Stimulated activated CD8-positive, alpha-beta memory T cell treated with anti-CD3 and anti-CD28 coated beads, Interleukin-15, amount 100 ng/mL, for 24 hours (primary cell): ENCODE measurements around the gene DLG4.
"Not testable (repeated sequence)": the region's sequence is repeated elsewhere in the genome, so short reads cannot be mapped to it uniquely, and the experiment has no call there.

Source experiments
- DNase-seq: peaks from one replicate; pipeline ENCODE4 v3.0.0-alpha.2; 2020; ENCODE audit warnings: low read depth

Gene DLG4

GRCh38 chr17:7183433-7184090, 36.1 kb downstream of the DLG4 start:
- no peak for DNase-seq

- DNase-seq: not testable (repeated sequence)
Observed at GRCh38 chr17:7182101-7182500, 37.5 kb downstream of the DLG4 start.

DNA sequence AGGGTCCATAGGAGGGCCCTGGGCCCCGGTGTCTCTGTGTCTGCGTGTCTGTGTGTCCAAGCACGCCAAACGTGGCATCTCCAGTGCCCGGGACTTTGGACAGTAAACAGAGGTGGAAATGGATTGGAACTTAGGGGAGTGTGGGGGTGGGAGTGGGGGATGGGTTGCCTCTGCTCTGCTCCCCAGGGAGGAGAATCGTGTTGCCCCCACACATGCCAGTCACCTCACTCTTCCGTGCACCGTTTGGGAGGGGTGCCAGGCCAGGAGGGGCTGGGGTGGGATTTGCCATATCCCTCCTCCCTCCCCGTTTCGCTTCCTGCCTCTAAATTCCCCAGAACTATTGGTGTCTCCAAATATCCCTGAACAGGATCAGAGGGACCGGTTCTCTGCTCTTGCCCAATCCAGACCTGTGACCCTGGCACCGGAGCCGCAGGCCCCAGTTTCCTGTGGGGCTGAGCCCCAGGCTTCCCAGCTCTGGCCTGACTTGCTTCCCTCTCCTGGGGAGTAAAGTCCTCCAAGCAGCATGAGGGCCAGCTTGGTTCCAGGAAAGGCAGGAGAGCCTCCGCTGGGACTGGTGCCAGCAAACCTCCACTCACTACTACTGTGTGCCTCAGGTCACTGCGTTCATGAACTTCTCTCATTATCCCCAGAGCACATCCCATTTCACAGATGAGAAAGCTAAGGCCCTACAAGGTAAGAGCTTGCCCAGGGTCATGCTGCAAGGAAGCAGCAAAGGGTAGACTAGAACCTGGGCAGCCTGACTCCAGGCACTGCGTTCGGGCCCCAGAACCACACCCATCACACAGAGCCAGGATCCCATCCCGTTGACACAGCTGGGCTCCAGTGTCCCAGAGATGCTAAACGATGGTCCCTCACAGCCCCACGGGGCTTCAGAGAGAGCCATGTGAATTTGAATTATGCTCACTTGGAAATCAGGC, 40.0 kb downstream of the DLG4 start, which contains the start of gene ASGR1:
TSS of gene ASGR1 (minus strand) at position 54 of the 938 bp plus-strand sequence. CDS start 807 bp downstream, outside the sequence.
- DNase-seq: no peak

- no peak for DNase-seq
Observed at GRCh38 chr17:7178973-7179316, 40.7 kb downstream of the DLG4 start.

DNA sequence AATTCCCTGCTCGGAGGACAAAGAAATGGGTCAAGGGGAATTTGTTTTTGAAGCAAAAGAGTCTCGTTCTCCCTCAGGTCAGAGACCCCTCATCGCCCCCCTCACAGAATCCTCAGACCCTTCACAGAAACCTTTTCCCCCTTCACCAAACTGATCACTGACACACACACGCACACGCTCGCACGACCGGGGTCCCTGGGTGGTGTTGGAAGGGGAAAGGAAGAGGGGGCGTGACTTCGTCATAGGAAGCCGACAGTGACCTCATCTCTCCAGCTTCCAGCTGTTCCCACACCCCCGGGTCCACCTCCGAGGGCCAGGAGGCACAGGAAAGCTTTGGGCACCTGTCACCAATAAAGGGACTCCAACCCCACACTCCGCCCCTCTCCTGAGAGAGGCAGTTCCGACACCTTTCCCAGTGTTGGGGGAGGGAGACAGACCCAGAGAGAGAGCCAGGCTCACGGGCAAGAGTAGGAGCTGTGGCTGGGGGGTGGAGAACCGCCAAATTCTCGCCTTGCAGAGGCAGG, 41.6 kb downstream of the DLG4 start:
- DNase-seq: no peak

- DNase-seq: peak; percentile 13
Observed at GRCh38 chr17:7177191-7177953, 42.3 kb downstream of the DLG4 start.

DNA sequence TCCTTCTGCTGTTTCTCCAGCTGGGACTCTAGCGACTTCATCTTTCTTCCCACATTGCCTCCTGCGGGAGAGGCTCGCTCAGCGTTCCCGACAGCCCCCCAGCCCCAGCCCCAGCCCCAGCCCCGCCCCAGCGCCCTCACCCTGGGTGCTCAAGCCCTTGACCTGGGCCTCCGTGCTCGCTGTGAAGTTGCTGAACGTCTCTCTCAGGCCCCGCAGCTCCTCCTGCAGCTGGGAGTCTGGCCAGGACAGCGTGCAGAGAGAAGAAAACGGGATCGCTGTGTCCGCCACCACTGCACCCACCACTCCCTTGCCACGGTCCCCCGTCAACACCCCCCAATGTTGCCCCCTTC, 42.8 kb downstream of the DLG4 start:
- no peak for DNase-seq

DNA sequence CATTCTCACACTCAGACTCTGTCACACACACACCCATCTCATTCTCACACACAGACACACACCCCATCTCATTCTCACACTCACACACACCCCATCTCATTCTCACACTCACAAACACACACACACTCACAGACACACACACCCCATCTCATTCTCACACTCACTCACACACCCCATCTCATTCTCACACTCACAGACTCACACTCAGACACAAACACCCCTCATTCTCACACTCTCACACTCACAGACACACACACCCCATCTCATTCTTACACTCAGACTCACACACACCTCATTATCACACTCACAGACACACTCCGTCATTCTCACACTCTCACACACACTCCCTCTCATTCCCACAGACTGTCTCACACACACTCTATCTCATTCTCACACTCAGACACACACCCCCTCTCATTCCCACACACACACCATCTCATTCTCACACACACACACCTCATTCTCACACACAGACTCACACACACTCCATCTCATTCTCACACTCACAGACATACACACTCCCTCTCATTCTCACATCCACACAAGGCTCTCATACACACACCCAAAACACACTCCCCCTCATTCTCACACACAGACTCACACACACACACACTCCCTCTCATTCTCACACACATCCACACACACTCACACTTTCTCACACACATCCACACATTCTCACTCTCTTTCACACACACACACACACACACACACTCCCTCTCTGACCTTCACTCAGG, 43.4 kb downstream of the DLG4 start:
- no peak for DNase-seq

GRCh38 chr17:7175330-7175733, 44.3 kb downstream of the DLG4 start:
- no peak for DNase-seq

- no peak for DNase-seq
Observed at GRCh38 chr17:7174603-7175326, 44.9 kb downstream of the DLG4 start.

GRCh38 chr17:7173687-7174602, 45.7 kb downstream of the DLG4 start:
- DNase-seq: no peak

DNA sequence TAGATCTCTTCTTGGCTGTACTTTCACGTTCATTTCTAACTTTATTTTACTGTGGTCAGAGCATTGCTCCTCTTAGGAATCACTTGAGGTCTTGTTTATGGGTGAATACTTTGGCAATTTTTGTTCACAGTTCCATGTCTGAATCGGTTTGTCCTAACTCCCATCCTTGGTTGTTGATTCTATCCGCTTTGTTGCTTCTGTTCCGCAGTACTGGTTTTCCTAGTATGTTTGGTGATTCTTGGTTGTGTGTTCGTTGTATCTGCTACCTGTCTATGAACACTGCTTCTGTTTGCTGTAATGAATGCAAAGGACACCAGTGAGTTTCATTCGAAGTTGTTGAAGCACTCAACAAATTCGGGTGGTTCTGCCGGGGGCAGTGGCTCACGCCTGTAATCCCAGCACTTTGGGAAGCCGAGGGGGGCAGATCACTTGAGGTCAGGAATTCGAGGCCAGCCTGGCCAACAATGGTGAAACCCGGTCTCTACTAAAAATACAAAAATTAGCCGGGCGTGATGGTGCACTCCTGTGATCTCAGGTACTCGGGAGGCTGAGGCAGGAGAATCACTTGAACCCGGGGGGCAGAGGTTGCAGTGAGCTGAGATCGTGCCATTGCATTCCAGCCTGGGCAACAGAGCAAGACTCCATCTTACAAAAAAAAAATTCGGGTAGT, 47.0 kb downstream of the DLG4 start:
- DNase-seq: not testable (repeated sequence)

GRCh38 chr17:7169565-7169908, 50.1 kb downstream of the DLG4 start:
- not testable (repeated sequence) for DNase-seq

DNA sequence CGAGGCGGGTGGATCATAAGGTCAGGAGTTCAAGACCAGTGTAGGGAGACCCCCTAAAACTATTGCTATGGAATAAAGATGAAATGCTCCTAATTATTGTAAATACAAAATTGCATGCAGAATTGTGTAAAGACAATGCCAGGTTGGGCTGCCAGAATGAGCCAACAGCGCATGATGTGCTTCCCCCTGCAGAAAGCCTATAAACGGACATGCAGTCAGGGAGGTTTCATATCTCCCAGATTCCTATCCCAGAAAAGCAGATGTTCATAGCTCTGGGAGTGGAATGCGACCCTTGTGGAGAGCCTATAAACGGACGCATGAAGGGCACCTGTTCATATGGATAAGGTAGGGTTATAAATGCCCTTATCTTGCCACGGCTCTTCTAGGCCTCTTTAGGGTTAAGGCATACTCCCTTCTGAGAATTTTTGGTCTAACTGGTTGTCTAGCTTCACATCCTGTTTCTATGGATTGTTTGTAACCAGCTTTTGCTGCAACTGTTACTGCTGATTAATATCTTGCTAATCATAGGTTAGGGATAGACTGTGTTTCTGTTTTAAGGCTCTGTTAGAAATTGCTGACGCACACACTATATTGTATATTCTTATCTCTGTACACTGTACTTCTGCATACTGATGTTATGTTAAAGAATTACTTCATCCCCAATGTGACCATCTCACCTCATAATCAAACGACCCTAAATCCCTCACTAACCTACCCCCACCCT, 50.6 kb downstream of the DLG4 start:
- DNase-seq: not testable (repeated sequence)

DNA sequence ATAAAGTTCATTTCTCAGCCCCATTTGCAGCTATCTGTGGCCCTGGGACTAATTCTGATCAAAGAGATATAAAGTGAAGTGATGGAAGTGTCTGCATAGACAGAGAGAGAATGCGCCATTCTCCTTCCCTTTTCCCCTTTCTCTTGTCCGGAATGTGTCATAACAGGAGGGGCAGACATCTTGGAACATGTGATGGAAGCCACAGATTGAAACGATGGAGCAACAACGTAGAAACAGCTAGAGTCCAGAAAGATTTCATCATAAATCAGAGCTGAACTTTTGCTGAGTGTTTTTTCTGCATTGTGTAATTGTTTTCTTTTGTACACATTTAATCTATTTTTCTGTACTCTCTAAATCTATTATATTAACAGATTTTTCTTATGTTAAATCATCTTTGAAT, 51.8 kb downstream of the DLG4 start:
- DNase-seq: no peak

GRCh38 chr17:7166873-7167272, 52.8 kb downstream of the DLG4 start:
- DNase-seq: no peak

GRCh38 chr17:7159571-7159970, 60.1 kb downstream of the DLG4 start:
- DNase-seq: not testable (repeated sequence)

DNA sequence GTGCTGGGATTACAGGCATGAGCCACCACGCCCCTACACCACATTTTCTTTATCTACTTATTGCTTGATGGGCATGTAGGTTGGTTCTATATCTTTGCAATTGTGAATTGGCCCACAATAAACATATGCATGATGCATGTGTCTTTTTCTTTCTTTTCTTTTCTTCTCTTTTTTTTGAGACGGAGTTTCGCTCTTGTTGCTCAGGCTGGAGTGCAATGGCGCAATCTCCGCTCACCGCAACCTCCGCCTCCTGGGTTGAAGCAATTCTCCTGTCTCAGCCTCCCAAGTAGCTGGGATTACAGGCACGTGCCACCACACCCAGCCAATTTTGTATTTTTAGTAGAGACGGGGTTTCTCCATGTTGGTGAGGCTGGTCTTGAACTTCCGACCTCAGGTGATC, 61.2 kb downstream of the DLG4 start:
- DNase-seq: not testable (repeated sequence)
